CD14-positive monocyte (primary cell): ENCODE results near the gene ACSM6. TPM values are rescaled to one million over a fixed set of nuclear protein-coding genes. Genes with fewer than 3 reads are reported as not detected.

Experiments
- DNase-seq, 3 donors: peaks; one replicate each; pipeline ENCODE4 v3.0.0-alpha.2; 2011 to 2022
- H2AFZ ChIP-seq: 2 replicates; pipeline ENCODE4 v1.6.0; 2012; ENCODE audit warnings: mild to moderate bottlenecking, low read depth, low read length, inconsistent platforms; ENCODE audit not compliant: insufficient read depth, poor library complexity, severe bottlenecking
- H3K27ac ChIP-seq, 2 donors: 1 replicate in 1 of 2; 2 replicates in 1 of 2; pipeline ENCODE4 v1.5.1; 2012 to 2013; ENCODE audit warnings: low read length in 2 of 2, control low read depth in 1 of 2, inconsistent platforms in 1 of 2, low read depth in 1 of 2, mild to moderate bottlenecking in 1 of 2
- H3K27me3 ChIP-seq, 2 donors: one replicate each; pipeline versions ENCODE4 v1.6.0 to v1.6.1; 2011 to 2013; ENCODE audit warnings: low read length in 2 of 2; ENCODE audit not compliant: control insufficient read depth in 2 of 2, insufficient read depth in 2 of 2
- H3K36me3 ChIP-seq, 2 donors: replicated peaks in 1 of 2; 1 replicate in 1 of 2; 2 replicates in 1 of 2; pipeline versions ENCODE4 v1.5.1 to v1.6.1; 2012 to 2013; ENCODE audit warnings: low read length in 2 of 2, control low read depth in 1 of 2, inconsistent platforms in 1 of 2, mild to moderate bottlenecking in 1 of 2; ENCODE audit not compliant: insufficient read depth in 2 of 2, control insufficient read depth in 1 of 2
- H3K4me1 ChIP-seq, 2 donors: 1 replicate in 1 of 2; 2 replicates in 1 of 2; pipeline versions ENCODE4 v1.5.1 to v1.6.1; 2012 to 2013; ENCODE audit warnings: low read length in 2 of 2, control low read depth in 1 of 2, inconsistent platforms in 1 of 2, mild to moderate bottlenecking in 1 of 2, moderate library complexity in 1 of 2; ENCODE audit not compliant: insufficient read depth in 2 of 2, control insufficient read depth in 1 of 2
- H3K4me2 ChIP-seq: replicated peaks from 2 replicates; pipeline ENCODE3; 2012; ENCODE audit warnings: low read length, moderate library complexity, mild to moderate bottlenecking; ENCODE audit not compliant: poor library complexity, severe bottlenecking; ENCODE audit errors: extremely low read depth
- H3K4me3 ChIP-seq, 3 experiments: fragments of 200-600 bp in 1 of 3; sonication (generic) in 1 of 3; replicated peaks in 1 of 3; 1 replicate in 2 of 3; 2 replicates in 1 of 3; pipeline ENCODE4 v1.5.1; 2011 to 2013; ENCODE audit warnings: low read length in 3 of 3, mild to moderate bottlenecking in 3 of 3, control low read depth in 2 of 3, low read depth in 2 of 3, inconsistent platforms in 1 of 3, moderate library complexity in 1 of 3
- H3K79me2 ChIP-seq: 2 replicates; pipeline ENCODE4 v1.6.0; 2012; ENCODE audit warnings: mild to moderate bottlenecking, control low read depth, inconsistent platforms, low read length, moderate library complexity; ENCODE audit not compliant: insufficient read depth
- H3K9ac ChIP-seq: 2 replicates; pipeline ENCODE4 v1.6.0; 2017; ENCODE audit warnings: low read length, mild to moderate bottlenecking; ENCODE audit not compliant: insufficient read depth, poor library complexity, severe bottlenecking
- H3K9me3 ChIP-seq, 2 donors: replicated peaks in 1 of 2; 1 replicate in 1 of 2; 2 replicates in 1 of 2; pipeline versions ENCODE4 v1.5.1 to v1.6.1; 2012 to 2013; ENCODE audit warnings: low read length in 2 of 2, control low read depth in 1 of 2; ENCODE audit not compliant: control insufficient read depth in 1 of 2, insufficient read depth in 1 of 2
- H4K20me1 ChIP-seq: 2 replicates; pipeline ENCODE4 v1.6.0; 2012; ENCODE audit warnings: mild to moderate bottlenecking, low read length, control low read depth, moderate library complexity; ENCODE audit not compliant: insufficient read depth
- H3K27ac Mint-ChIP-seq, 7 donors: one replicate each; pipeline ENCODE4 v1.8.0; 2020; ENCODE audit warnings: mild to moderate bottlenecking in 7 of 7, mixed read lengths in 7 of 7, moderate library complexity in 6 of 7, inconsistent platforms in 2 of 7
- H3K27me3 Mint-ChIP-seq, 3 donors: one replicate each; pipeline ENCODE4 v1.8.0; 2021 to 2022; ENCODE audit warnings: low read depth in 3 of 3, mild to moderate bottlenecking in 3 of 3, mixed read lengths in 3 of 3, moderate library complexity in 3 of 3, inconsistent platforms in 1 of 3
- H3K36me3 Mint-ChIP-seq, 2 donors: one replicate each; pipeline ENCODE4 v1.8.0; 2020; ENCODE audit warnings: mixed read lengths in 2 of 2, inconsistent platforms in 1 of 2, mild to moderate bottlenecking in 1 of 2
- H3K4me1 Mint-ChIP-seq: one replicate; pipeline ENCODE4 v1.8.0; 2020; ENCODE audit warnings: mild to moderate bottlenecking, mixed read lengths
- H3K4me3 Mint-ChIP-seq, 2 donors: one replicate each; pipeline ENCODE4 v1.8.0; 2020; ENCODE audit warnings: mild to moderate bottlenecking in 2 of 2, mixed read lengths in 2 of 2, moderate library complexity in 1 of 2
- H3K9me3 Mint-ChIP-seq, 7 donors: one replicate each; pipeline ENCODE4 v1.8.0; 2020 to 2022; ENCODE audit warnings: mixed read lengths in 7 of 7, mild to moderate bottlenecking in 6 of 7, moderate library complexity in 6 of 7, inconsistent platforms in 2 of 7
- WGBS: methylation state at CpG from one replicate; pipeline ENCODE4 v1.1.5; 2013; ENCODE audit warnings: missing lambda C conversion rate; ENCODE audit not compliant: insufficient coverage; 5-methylcytosine and 5-hydroxymethylcytosine counted together
- intact Hi-C, 2 donors: fragments of 100-400 bp; cut with micrococcal nuclease; formaldehyde crosslinking; loops; one replicate each; pipeline versions ENCODE4 v1.15.0 to v1.15.1; 2023
- polyA plus RNA-seq, 3 donors: library from polyadenylated mRNA; depleted of rRNA in 1 of 3; unstranded in 2 of 3; stranded (reverse) in 1 of 3; fragments of 300-500 nt in 2 of 3; fragments of >200 nt in 1 of 3; fragmentation: Illumina TruSeq in 2 of 3; gene quantifications; 1 replicate in 2 of 3; 2 replicates in 1 of 3; pipeline ENCODE4 v1.2.3, GENCODE V29; 2012 to 2021
- TF ChIP-seq, protein P1 (sequence below): fragments of 200-600 bp; IDR thresholded peaks from one replicate; pipeline ENCODE4 v1.8.0; 2022; ENCODE audit warnings: antibody characterized with exemption, mild to moderate bottlenecking

ACSM6 gene
- polyA plus RNA-seq, 3 donors = not detected

DNA sequence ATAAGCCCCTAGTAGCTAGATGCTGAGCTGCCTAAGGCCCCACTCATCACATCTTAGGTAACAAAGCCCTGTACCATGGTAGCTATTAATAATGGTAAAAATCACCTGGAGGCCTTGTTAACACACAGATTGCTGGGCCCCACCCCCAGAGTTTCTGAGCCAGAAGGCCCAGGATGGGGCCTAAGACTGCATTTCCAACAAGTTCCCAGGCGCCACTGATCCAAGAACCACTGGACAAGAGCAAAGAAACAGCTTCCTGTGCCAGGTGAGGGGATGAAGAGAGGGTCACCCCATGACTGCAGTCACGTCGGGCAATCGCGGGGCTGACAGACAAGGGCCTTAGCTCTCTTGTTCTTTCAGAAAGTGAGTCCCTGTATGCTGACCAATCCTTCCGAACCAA, 46.8 kb downstream of the ACSM6 start:
- Histone ChIP-seq H3K79me2 (no peaks in the 10 kb centered on the region), H3K4me2 (no peak overlapping the region), H2AFZ (no peak overlapping the region), H3K4me3 (no peak overlapping the region), H3K4me1 (peaks cover 0 to 3% of the 10 kb centered on the region in 2 donors), H3K27me3 (no peaks in the 10 kb centered on the region), H3K27ac (no peak overlapping the region), H3K9ac (no peak overlapping the region), H3K36me3 (no peaks in the 10 kb centered on the region), H3K9me3 (no peaks in the 10 kb centered on the region), H4K20me1 (no peaks in the 10 kb centered on the region)
- peaks cover 8% of the 10 kb centered on the region for H3K4me1 Mint-ChIP-seq
- TF ChIP-seq, protein P1, sequence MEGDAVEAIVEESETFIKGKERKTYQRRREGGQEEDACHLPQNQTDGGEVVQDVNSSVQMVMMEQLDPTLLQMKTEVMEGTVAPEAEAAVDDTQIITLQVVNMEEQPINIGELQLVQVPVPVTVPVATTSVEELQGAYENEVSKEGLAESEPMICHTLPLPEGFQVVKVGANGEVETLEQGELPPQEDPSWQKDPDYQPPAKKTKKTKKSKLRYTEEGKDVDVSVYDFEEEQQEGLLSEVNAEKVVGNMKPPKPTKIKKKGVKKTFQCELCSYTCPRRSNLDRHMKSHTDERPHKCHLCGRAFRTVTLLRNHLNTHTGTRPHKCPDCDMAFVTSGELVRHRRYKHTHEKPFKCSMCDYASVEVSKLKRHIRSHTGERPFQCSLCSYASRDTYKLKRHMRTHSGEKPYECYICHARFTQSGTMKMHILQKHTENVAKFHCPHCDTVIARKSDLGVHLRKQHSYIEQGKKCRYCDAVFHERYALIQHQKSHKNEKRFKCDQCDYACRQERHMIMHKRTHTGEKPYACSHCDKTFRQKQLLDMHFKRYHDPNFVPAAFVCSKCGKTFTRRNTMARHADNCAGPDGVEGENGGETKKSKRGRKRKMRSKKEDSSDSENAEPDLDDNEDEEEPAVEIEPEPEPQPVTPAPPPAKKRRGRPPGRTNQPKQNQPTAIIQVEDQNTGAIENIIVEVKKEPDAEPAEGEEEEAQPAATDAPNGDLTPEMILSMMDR = no peak
- intact Hi-C loops = loop anchor here in 1 of 2 donors (5.0 kb wide), 1 partner anchor 104 kb away; no protein-coding TSS in a partner anchor
- H3K9me3 Mint-ChIP-seq = no peaks in the 10 kb centered on the region
- no peaks in the 10 kb centered on the region for H3K36me3 Mint-ChIP-seq
- WGBS = 94% methylated on average over 3 of the region's 6 CpGs
- no peak overlapping the region for H3K27ac Mint-ChIP-seq
- H3K27me3 Mint-ChIP-seq = peaks cover 0 to 2% (median 0%) of the 10 kb centered on the region in 3 donors
- H3K4me3 Mint-ChIP-seq = no peak overlapping the region
- DNase-seq = no peak

- no peak overlapping the region for H3K27ac Mint-ChIP-seq
These were observed 47.5 kb downstream of the ACSM6 start for GRCh38 chr10:95241533-95241932.

More at GRCh38 chr10:95241533-95241932, 47.5 kb downstream of the ACSM6 start:
- TF ChIP-seq, protein P1 = no peak
- Histone ChIP-seq H3K27me3 (no peaks in the 10 kb centered on the region), H4K20me1 (no peaks in the 10 kb centered on the region), H3K9ac (no peak overlapping the region), H3K4me3 (no peak overlapping the region), H3K36me3 (no peaks in the 10 kb centered on the region), H3K9me3 (no peaks in the 10 kb centered on the region), H2AFZ (no peak overlapping the region), H3K27ac (no peak overlapping the region), H3K79me2 (no peaks in the 10 kb centered on the region), H3K4me2 (no peak overlapping the region), H3K4me1 (no peaks in the 10 kb centered on the region)
- Mint-ChIP-seq H3K36me3 (no peaks in the 10 kb centered on the region), H3K27me3 (peaks cover 0 to 2% (median 0%) of the 10 kb centered on the region in 3 donors), H3K9me3 (no peaks in the 10 kb centered on the region), H3K4me3 (no peak overlapping the region), H3K4me1 (peaks cover under 1% of the 10 kb centered on the region)
- 14% methylated on average over 2 of the region's 4 CpGs for WGBS
- DNase-seq = no peak
- intact Hi-C loops = loop anchor here in 1 of 2 donors (5.0 kb wide), 1 partner anchor 104 kb away; no protein-coding TSS in a partner anchor
